IPS-NIHi7 (cell line): ENCODE results near the gene VRK2.
A peak's percentile ranks its signal among the peaks of the same experiment; 100 is the strongest.
"Not testable (repeated sequence)": the region's sequence is repeated elsewhere in the genome, so short reads cannot be mapped to it uniquely, and the experiment has no call there.

Experiments
- DNase-seq: peaks from one replicate; pipeline ENCODE4 v3.0.0; 2012; ENCODE audit warnings: mixed read lengths; ENCODE audit errors: extremely low spot score

Gene VRK2

GRCh38 chr2:58107803-58108710, 61.5 kb downstream of the VRK2 start:
- no peak for DNase-seq

- DNase-seq, result no peak
These were observed 62.9 kb downstream of the VRK2 start for GRCh38 chr2:58109481-58109880.

DNA sequence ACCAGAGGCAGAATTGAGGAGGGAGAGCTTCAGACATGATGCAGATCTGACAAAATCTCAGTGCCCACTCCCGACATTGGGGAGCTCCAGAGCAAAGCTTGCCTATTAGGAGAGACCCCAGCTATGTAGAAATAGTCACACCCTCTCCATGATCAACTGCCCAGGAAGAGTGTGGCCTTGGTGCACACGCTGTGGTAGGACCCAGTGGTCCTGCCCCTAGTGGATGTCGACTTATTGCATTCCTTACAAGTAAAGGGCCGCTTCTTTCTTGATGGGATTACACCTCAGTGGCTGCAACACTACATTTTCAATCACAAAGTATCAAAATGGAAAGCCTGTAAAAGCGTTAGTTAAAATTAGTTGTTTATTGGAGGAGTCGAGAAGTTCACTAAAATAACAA, 64.2 kb downstream of the VRK2 start:
- DNase-seq, result peak; percentile 39

DNA sequence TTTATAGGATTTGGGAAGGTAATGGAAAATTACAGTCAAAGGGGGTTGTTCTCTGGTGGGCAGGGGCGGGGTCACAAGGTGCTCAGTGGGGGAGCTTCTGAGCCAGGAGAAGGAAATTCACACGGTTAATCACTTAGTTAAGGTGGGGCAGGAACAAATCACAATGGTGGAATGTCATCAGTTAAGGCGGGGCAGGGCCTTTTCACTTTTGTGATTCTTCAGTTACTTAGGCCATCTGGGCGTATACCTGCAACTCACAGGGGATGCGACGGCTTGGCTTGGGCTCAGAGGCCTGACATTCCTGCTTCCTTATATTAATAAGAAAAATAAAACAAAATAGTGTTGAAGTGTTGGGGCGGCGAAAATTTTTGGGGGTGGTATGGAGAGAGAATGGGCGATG, 67.0 kb downstream of the VRK2 start:
- not testable (repeated sequence) for DNase-seq

GRCh38 chr2:58120626-58121229, 74.1 kb downstream of the VRK2 start:
- peak; percentile 12 for DNase-seq

DNA sequence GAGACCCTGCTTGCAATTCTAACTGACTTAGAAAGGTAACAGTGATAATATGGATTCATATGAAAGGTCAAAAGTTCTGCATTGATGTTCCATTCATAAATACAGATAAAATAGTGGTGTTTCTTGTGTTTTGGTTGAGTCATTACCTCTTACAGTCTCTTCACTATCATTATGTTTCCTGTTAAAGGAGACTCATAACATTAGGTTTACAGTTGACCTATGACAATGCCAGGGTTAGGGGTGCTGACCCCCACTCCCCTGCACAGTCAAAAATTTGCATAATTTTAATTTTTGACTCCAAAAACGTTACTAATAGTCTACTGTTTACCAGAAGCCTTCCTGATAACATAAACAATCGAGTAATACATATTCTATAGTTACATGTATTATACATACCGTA, 75.4 kb downstream of the VRK2 start:
- DNase-seq, result no peak

GRCh38 chr2:58122540-58122939, 75.9 kb downstream of the VRK2 start:
- DNase-seq, result no peak

DNA sequence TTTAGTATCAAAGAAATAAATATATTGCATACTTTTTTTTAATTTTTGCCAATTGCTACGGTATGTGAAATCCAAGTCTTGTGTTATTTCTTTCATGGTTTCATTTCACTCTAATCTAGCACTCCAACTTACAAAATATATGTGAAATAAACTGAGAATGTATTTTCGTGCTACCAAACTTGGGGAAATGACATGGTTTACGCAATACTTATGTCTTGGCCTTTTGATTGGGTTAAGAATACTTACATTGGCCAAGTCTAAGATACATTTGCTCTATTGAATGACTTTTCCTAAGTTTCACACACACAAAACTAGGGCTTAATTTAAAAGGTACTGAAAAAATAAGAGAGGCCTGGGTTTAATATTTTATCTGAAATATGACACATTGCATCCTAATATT, 80.5 kb downstream of the VRK2 start:
- DNase-seq, result no peak

- no peak for DNase-seq
These were observed 83.6 kb downstream of the VRK2 start for GRCh38 chr2:58130238-58130637.

DNA sequence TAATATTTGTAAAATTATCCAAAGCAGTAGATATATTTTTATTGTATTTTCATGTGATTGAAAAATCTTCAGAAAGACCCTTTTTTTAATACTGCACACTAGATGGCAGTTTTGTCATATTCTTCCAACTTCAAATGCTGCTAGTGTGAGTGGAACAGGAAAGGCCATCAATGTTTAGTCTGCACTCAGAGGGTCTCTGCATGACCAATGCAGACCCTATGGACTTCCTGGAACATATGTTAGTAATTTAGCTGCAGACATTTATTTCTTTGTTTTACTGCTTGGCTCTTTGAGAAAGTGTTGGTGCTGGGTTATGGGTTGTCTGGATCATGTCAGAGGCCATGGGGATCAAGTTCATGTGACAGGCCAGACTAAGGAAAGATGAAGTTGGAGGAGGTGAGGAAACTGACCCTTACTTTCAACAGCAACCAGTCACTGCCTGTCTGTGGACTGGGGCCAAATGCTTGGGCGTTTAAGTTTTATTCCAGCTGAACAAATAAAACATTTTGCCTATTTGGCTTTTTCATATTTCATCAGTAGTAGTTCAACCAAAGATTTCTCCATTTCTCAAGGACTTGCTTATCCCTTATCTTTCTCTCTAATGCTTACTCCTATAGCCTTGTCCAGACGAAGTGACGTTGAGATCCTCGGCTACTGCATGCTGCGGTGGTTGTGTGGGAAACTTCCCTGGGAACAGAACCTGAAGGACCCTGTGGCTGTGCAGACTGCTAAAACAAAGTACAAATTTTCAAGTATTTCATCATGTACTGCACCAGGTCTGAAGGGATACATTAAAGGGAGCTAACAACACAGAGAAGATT, 84.8 kb downstream of the VRK2 start:
- DNase-seq, result no peak

GRCh38 chr2:58133395-58133794, 86.8 kb downstream of the VRK2 start:
- DNase-seq, result no peak

DNA sequence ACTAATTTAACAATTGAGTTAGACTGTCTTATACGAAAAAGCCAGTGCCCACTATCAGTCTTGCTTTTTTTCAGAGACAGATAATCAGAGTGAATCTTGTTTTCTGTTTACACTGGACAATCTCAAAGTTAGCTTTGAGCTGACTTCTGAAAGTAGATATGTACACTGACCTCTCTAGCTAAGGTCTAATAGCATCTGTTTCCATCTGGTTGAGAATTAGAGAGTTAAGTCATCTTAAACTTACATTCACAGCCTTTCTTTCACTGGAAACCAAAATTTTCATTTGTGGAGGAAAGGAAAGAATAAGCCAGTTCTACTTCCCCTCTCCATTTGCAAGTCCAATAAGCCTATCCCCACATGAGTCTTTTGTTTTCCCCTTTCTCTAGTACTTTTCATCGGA, 89.3 kb downstream of the VRK2 start:
- DNase-seq, result no peak

DNA sequence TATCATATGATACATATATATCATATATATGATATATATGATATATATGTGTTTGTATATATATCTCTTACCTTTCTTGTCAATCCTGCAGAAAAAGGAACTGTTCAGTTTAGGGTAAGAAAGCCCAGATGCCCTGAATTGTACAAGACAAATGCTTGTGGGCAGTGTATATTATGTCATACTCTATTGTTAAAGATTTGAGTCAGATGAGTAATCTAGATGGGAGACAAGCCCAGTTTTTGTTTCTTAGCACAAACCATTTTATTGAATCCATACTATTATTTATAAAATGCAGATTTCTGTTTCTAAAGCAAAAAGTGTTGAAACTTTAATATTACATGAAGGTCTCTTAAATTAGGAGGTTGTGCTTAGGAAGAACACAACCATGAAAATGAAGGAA, 90.6 kb downstream of the VRK2 start:
- no peak for DNase-seq

DNA sequence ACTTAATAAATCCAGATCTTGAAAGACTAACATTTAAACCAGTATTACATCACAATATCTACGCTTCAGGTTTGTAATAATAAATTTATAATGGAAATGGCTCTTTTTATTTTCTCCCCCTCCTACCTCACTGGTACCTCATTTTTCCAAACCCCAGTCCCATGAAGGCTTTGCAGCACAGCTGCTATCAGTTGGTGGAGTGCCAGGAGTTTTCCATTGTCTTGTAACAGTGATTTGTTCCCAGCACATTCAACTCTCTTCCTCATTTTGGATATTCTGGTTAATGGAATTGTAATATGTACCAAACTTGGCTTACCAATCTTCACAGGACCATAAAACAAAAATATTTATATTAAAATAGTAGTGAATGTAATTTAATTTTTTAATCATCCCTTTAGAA, 91.2 kb downstream of the VRK2 start:
- no peak for DNase-seq

DNA sequence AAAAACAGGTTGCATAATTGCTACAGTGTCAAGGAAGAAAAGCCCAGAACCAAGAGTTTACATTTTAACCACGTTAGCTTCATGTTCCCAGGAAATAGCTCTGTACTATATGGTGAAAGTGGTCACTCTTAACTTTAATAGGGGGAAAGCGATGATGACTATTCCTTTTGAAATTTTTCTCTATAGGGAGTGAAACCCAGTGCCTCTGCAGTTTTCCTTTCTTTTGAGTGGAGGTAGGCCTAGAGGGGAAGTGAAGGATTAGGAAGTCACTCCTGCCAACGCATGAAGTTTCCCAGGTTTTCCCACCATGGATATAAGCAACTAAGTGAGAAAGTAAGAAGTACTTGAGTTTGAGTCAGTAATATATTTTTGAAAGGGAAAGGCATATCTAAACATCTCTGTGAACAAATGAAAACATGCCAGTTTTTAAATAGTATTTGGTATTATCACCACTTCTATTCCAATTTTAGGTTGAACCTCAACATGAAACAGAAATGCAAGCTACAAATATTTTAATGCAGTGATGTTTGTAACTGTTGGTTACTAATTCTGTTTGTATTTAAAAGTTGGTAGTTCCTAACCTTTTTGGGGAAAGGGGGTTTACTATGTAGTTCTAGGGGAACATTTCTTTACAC, 91.9 kb downstream of the VRK2 start:
- no peak for DNase-seq

DNA sequence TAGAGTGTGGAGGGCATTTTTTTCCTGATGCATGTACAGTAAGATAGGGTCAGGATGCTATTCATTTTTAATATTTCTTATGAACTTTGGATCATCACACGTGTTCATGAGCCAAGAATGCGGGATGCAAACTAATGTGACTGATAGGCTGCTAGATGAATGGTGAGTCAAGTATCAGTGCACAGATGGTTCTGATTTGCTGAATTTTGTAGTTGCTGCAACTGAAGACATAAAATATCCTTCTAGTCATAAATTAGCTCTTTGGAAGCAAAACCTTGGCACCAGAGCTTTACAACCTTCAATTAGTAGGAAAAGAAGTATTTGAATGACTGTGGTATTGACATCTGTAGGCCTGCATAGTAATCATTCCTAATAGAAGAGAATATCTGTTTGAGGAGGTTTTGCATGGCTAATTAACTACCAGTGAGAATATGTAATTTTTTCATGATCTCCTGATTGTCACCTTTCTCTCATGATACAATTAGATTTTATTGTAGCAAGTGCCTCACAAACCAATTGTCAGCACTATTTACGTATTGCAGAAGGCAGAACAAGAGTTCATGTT, 94.0 kb downstream of the VRK2 start:
- no peak for DNase-seq

DNA sequence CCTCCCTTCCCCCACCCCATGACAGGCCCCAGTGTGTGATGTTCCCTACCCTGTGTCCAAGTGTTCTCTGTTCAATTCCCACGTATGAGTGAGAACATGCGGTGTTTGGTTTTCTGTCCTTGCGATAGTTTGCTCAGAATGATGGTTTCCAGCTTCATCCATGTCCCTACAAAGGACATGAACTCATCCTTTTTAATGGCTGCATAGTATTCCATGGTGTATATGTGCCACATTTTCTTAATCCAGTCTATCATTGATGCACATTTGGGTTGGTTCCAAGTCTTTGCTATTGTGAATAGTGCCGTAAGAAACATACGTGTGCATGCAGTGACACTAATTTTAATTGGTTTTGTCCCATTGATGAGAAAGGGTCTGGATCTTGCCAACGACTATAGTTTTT, 99.2 kb downstream of the VRK2 start:
- not testable (repeated sequence) for DNase-seq

GRCh38 chr2:58146707-58147106, 100.1 kb downstream of the VRK2 start:
- no peak for DNase-seq

DNA sequence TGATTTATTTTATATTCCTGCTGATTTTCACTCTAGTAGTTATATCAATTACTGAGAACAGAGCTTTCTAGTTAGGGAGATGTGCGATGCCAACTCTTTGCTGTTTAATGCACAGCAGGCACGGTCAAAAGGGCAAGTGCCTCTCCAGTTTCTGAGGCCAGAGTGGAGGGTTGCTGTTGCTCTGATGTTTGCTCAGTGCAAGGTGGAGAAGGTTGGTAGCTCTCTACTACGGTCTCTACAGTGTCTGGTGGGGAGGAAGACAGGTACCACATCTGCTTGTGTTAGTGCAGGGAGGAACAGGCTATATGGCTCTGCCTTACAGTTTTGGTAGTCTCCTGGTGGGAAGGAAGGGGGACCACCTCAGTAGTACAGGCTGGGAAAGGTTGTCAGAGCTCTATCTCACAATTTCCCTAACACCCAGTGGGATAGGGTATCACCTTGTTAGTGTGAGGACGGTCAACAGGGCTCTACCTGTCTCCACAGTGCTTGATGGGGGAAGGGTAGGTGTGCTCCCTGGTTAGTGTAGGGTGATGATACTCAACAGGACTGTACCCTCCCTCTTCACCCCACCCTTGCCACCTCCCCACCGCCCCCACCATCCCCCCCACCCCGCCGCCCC, 108.7 kb downstream of the VRK2 start:
- peak; percentile 11 for DNase-seq

DNA sequence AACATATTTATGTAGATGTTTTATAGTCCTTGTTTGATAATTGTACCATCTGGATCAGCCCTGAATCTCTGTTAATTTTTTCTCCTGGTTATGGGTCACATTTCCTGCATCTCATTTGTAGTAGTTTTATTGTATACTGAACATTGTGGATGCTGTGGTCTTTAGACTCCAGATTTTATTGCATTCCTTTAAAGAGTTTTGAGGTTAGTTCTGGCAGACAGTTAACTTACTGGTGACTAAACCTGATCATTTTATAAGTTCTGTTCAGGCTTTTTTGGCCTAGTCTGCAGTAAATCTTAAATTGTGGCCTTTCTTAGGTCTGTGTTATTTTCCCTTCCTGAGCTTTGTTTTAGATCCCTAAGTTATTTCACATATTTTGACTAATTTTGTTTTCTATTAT, 110.2 kb downstream of the VRK2 start:
- DNase-seq, result no peak

- DNase-seq, result no peak
These were observed 111.1 kb downstream of the VRK2 start for GRCh38 chr2:58157754-58158153.
